BLaER1 (cell line): ENCODE data around the gene MRPL34.
"Not testable (repeated sequence)": the region's sequence is repeated elsewhere in the genome, so short reads cannot be mapped to it uniquely, and the experiment has no call there.

ENCODE experiments used
- H3K27ac ChIP-seq: shearing (Covaris generic); formaldehyde crosslinking; 2 replicates; pipeline ENCODE4 v1.8.1; 2022
- H3K27me3 ChIP-seq: shearing (Covaris generic); formaldehyde crosslinking; 2 replicates; pipeline ENCODE4 v1.8.1; 2022
- H3K36me3 ChIP-seq: shearing (Covaris generic); formaldehyde crosslinking; 2 replicates; pipeline ENCODE4 v1.8.1; 2022
- H3K4me1 ChIP-seq: shearing (Covaris generic); formaldehyde crosslinking; 2 replicates; pipeline ENCODE4 v1.8.1; 2022
- H3K4me2 ChIP-seq: shearing (Covaris generic); formaldehyde crosslinking; 2 replicates; pipeline ENCODE4 v1.8.1; 2022
- H3K4me3 ChIP-seq: shearing (Covaris generic); formaldehyde crosslinking; 2 replicates; pipeline ENCODE4 v1.8.1; 2022
- H3K9ac ChIP-seq: shearing (Covaris generic); formaldehyde crosslinking; 2 replicates; pipeline ENCODE4 v1.8.1; 2022
- H3K9me3 ChIP-seq: shearing (Covaris generic); formaldehyde crosslinking; 2 replicates; pipeline ENCODE4 v1.8.1; 2022
- H4K20me1 ChIP-seq: shearing (Covaris generic); formaldehyde crosslinking; 2 replicates; pipeline ENCODE4 v1.8.1; 2022
- Cebpa-rat ChIP-seq: shearing (Covaris generic); IDR thresholded peaks from 2 replicates; pipeline ENCODE4 v1.8.1; 2022

The MRPL34 gene

GRCh38 chr19:17266589-17266974 lies 39.1 kb upstream of the MRPL34 start:
- H3K36me3 ChIP-seq = peaks cover 29% of the 10 kb centered on the region
- no peaks in the 10 kb centered on the region for H3K9me3 ChIP-seq
- peaks cover 46% of the 10 kb centered on the region for H3K4me1 ChIP-seq
- peak overlapping the region; percentile 64 for H3K27ac ChIP-seq
- no peak for TF ChIP-seq Cebpa-rat
- no peaks in the 10 kb centered on the region for H4K20me1 ChIP-seq
- H3K4me3 ChIP-seq = peak overlapping the region; percentile 57
- H3K4me2 ChIP-seq = peak overlapping the region; percentile 76
- H3K27me3 ChIP-seq = no peaks in the 10 kb centered on the region
- H3K9ac ChIP-seq = peak overlapping the region; percentile 19; the same call in 1 of the 2 replicates

DNA sequence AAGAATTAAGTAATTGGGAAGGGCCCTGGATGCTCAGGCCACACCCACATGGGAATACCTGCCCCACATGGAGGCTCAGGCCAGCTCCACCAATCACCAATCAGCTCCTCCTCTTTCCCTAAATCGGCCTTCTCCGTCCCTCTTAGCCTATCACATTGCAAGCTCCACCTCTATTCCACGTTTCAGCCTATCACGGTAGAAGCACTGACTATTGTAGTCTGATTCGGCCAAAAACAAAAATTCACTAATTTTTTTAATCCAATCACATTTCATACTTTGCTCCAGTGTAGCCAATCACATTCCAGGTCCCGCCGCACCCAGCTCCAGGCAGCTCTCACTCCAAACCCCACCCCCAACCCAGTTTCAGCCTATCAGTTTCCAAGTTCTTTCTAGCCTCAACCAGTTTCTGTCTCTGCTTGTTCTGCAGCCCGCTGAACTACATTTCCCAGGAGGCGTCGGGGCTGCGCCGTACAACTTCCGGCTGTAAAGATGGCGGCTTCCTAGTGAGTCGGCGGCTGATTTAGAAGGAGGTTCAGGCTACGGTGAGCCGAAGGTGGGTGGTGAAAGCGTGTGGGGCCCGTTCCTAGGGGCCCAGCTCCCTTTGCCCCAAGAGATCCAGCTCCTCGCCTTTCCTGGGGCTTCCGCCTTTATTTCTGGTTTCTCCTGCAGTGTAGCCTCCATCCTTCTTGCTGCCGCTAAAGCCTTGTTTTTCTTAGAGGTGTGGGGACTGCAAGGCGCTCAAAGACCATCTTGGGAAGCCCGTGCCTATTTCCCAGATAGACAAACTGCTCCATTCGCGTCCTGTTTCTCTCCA lies 38.5 kb upstream of the MRPL34 start, which contains the start of gene BABAM1:
Gene BABAM1 (plus strand): TSS at position 469 of the 814 bp plus-strand sequence. CDS start 1,364 bp downstream, outside the sequence.
- Histone ChIP-seq H3K36me3 (peaks cover 35% of the 10 kb centered on the region), H3K4me1 (peaks cover 52% of the 10 kb centered on the region), H3K4me2 (peak within 1 kb of the TSS; percentile 97), H3K27ac (peak within 1 kb of the TSS; percentile 79), H3K27me3 (no peaks in the 10 kb centered on the region), H3K9ac (peak within 1 kb of the TSS; percentile 86), H3K4me3 (peak within 1 kb of the TSS; percentile 89), H3K9me3 (no peaks in the 10 kb centered on the region), H4K20me1 (no peaks in the 10 kb centered on the region)
- no peak for TF ChIP-seq Cebpa-rat

DNA sequence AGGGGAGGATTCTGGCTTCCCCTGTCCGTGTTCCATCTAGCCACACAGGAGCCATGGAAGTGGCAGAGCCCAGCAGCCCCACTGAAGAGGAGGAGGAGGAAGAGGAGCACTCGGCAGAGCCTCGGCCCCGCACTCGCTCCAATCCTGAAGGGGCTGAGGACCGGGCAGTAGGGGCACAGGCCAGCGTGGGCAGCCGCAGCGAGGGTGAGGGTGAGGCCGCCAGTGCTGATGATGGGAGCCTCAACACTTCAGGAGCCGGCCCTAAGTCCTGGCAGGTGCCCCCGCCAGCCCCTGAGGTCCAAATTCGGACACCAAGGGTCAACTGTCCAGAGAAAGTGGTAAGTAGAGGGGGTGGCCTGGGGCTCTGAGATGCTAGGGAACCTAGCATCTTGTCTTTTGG lies 36.9 kb upstream of the MRPL34 start:
- H3K27me3 ChIP-seq = no peaks in the 10 kb centered on the region
- H3K9ac ChIP-seq = no peak overlapping the region
- H4K20me1 ChIP-seq = no peaks in the 10 kb centered on the region
- no peak overlapping the region for H3K27ac ChIP-seq
- H3K9me3 ChIP-seq = no peaks in the 10 kb centered on the region
- peak overlapping the region; percentile 97 for H3K4me2 ChIP-seq
- peaks cover 51% of the 10 kb centered on the region for H3K4me1 ChIP-seq
- peaks cover 49% of the 10 kb centered on the region for H3K36me3 ChIP-seq
- H3K4me3 ChIP-seq = peak overlapping the region; percentile 89; the same call in 1 of the 2 replicates
- TF ChIP-seq Cebpa-rat = no peak

GRCh38 chr19:17274892-17275291 lies 30.8 kb upstream of the MRPL34 start:
- H3K36me3 ChIP-seq = peaks cover 98% of the 10 kb centered on the region
- H3K9me3 ChIP-seq, H3K27me3 ChIP-seq: not testable (repeated sequence)

DNA sequence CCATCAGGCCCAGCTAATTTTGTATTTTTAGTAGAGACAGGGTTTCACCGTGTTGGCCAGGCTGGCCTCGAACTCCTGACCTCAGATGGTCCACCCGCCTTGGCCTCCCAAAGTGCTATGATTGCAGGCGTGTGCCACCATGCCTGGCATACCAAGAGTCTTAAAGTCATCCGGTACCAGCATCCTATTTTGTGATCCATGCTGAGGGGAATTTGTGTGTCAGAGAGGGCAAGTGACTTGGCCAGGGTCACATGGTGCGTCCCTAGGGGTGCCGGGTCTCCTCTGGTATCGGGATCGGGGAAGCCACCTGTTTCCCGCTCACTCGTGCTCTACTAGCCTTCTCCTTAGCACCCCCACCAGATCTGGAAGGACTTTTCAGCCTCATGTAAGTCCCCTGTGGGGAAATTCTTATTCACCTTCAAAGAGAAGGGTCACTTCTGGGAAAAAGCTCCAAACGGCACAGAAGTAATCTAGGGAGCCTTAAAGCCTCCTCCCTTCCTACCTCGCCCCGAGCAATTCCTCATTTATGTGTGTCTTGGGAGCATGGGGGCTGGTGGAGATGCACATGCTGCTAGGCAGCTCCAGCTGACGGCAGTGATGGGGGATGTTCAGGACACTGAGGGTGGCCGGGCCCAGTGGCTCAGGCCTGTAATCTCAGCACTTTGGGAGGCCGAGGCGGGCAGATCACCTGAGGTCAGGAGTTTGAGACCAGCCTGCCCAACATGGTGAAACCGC lies 30.1 kb upstream of the MRPL34 start:
- no peak overlapping the region for H3K4me2 ChIP-seq
- peaks cover 93% of the 10 kb centered on the region for H3K36me3 ChIP-seq
- H3K9me3 ChIP-seq = no peaks in the 10 kb centered on the region
- no peak overlapping the region for H3K4me3 ChIP-seq
- H4K20me1 ChIP-seq = no peaks in the 10 kb centered on the region
- no peak overlapping the region for H3K27ac ChIP-seq
- no peak overlapping the region for H3K9ac ChIP-seq
- peaks cover 13% of the 10 kb centered on the region for H3K4me1 ChIP-seq
- no peaks in the 10 kb centered on the region for H3K27me3 ChIP-seq
- TF ChIP-seq Cebpa-rat = no peak

More at GRCh38 chr19:17274892-17275291, 30.8 kb upstream of the MRPL34 start:
- not testable (repeated sequence) for H3K27ac ChIP-seq, H3K4me2 ChIP-seq, H4K20me1 ChIP-seq, H3K4me3 ChIP-seq, H3K9ac ChIP-seq
- H3K4me1 ChIP-seq = peaks cover 12% of the 10 kb centered on the region

DNA sequence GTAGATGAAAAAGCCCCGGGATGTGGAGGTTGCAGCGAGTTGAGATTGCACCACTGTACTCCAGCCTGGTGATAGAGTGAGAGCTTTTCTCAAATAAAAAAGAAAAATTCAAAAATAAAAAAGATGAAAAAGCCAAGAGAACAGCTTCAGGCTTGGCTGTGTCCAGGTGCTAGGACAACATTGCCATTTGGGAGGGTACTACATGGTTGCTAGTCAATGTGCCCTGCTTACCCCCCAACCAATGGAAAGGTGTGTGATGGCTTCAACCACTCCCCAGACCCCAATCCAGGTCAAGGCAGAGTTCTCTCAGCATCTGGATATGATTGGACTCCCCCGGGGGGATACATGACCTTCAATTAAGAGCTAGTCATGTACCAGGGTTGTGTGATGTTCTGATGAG lies 26.2 kb upstream of the MRPL34 start:
- TF ChIP-seq Cebpa-rat = no peak
- Histone ChIP-seq H3K4me1 (peaks cover 21% of the 10 kb centered on the region), H3K27me3 (no peaks in the 10 kb centered on the region), H4K20me1 (peaks cover 16% of the 10 kb centered on the region), H3K4me3 (no peak overlapping the region), H3K9ac (no peak overlapping the region), H3K36me3 (peaks cover 74% of the 10 kb centered on the region), H3K27ac (no peak overlapping the region), H3K9me3 (no peaks in the 10 kb centered on the region), H3K4me2 (no peak overlapping the region)

DNA sequence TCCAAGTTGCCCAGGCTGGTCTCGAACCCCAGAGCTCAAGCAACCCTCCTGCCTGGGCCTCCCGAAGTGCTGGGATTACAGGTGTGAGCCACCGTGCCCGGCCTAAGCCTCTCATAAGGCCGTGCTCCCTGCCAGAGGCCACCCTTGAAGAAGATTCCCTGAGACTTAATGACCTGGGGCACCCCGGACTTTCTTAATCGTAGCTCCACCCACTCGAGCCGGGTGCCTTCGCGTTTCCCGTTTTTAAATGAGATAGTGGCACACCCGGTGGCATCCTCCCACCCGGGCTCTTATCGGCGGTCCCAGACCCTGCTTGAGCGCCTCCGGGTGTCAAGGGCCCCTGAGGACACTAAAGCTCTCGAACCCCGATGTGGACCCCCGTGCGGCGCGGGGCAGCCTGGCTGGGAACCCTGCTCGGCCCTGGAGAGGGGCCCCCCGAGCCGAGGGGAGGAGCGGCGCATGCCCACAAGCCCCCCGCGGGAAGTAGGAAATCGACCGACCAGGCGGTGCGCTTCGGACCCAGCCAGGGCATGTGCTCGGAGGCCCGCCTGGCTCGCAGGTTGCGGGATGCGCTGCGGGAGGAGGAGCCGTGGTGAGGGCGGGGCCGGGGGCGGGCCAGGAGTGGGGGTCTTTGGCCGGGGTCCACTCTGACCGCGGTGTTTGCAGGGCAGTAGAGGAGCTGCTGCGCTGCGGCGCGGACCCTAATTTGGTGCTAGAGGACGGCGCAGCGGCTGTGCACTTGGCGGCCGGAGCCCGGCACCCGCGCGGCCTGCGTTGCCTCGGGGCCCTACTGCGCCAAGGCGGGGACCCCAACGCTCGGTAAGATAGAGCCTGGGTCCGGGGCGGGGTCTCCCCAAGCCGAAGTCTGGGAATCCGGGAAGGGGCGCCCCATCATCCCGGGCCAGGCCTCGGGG lies 24.0 kb upstream of the MRPL34 start, which contains the start of gene ANKLE1:
Gene ANKLE1 (plus strand): TSS at position 511 of the 914 bp plus-strand sequence. CDS start 20 bp downstream, at position 531.
- peak within 1 kb of the TSS; percentile 86 for H3K27ac ChIP-seq

DNA sequence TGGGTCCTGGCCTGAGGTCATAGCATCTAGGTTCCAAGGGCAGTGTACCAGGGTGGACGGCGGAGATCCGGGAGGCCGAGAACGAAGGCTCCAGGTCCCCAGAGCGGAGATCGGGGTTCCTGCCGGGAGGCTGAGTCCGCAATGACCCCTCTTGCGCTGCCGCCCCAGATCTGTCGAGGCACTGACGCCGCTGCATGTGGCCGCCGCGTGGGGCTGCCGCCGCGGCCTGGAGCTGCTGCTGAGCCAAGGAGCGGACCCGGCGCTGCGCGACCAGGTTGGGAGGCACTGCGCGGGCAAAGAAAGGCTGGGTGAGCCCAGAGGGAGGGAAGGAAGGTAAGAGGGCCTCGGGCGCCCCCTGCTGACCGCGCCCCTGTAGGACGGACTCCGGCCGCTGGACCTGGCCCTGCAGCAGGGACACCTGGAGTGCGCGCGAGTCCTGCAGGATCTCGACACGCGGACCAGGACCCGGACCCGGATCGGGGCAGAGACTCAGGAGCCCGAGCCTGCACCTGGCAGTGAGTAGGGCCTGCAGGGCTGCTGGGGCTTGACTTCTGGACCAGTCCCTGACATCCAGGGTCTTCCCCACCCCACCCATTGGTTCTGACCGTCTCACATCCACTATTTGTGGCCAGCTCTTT lies 23.1 kb upstream of the MRPL34 start:
- H3K9ac ChIP-seq = peak overlapping the region; percentile 89
- H3K9me3 ChIP-seq = no peaks in the 10 kb centered on the region
- peaks cover 72% of the 10 kb centered on the region for H3K36me3 ChIP-seq
- H3K4me1 ChIP-seq = peaks cover 21% of the 10 kb centered on the region
- H3K4me3 ChIP-seq = peak overlapping the region; percentile 80
- H3K4me2 ChIP-seq = peak overlapping the region; percentile 87
- TF ChIP-seq Cebpa-rat = no peak
- peak overlapping the region; percentile 86 for H3K27ac ChIP-seq
- no peaks in the 10 kb centered on the region for H3K27me3 ChIP-seq
- peaks cover 29% of the 10 kb centered on the region for H4K20me1 ChIP-seq

More for the DNA sequence above, 24.0 kb upstream of the MRPL34 start, which contains the start of gene ANKLE1:
- Histone ChIP-seq H3K4me3 (peak within 1 kb of the TSS; percentile 80), H3K9me3 (no peaks in the 10 kb centered on the region), H4K20me1 (peaks cover 29% of the 10 kb centered on the region), H3K36me3 (peaks cover 74% of the 10 kb centered on the region), H3K4me2 (peak within 1 kb of the TSS; percentile 87), H3K9ac (peak within 1 kb of the TSS; percentile 89), H3K4me1 (peaks cover 21% of the 10 kb centered on the region), H3K27me3 (no peaks in the 10 kb centered on the region)
- no peak for TF ChIP-seq Cebpa-rat
